ENCODE data around the gene MAN1C1.

DNA sequence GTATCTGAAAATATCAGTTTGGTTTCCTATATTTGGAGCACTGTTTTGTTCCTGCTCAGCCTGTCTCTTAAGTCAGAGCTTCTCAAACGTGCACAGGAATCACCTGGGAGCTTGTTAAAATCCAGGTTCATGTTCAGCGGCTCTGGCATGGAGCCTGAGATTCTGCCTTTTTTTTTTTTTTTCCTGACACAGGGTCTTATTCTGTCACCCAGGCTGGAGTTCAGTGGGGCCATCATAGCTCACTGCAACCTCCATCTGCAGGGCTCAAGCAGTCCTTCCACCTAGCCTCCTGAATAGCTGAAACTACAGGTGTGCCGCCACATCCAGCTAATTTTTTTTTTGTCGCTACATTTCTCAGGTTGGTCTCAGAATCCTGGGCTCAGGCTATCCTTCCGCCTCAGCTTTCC, 171.2 kb downstream of the MAN1C1 start:
- TF ChIP-seq TAF1 (IDR thresholded peaks at IDR 0.05; ENCODE audit: low read depth, low read length): no peak
- no peak for TF ChIP-seq POLR2A (IDR thresholded peaks at IDR 0.05; ENCODE audit: low read depth, low read length)
- TF ChIP-seq POLR2AphosphoS5 (IDR thresholded peaks at IDR 0.05; ENCODE audit: low read depth, low read length): no peak

All from GM12891 (cell line).